ENCODE data around the gene LRMDA. TPM values are rescaled to one million over a fixed set of nuclear protein-coding genes. Genes with fewer than 3 reads are reported as not detected.

LRMDA gene
- total RNA-seq, 2 donors from 2014 or later: not detected

DNA sequence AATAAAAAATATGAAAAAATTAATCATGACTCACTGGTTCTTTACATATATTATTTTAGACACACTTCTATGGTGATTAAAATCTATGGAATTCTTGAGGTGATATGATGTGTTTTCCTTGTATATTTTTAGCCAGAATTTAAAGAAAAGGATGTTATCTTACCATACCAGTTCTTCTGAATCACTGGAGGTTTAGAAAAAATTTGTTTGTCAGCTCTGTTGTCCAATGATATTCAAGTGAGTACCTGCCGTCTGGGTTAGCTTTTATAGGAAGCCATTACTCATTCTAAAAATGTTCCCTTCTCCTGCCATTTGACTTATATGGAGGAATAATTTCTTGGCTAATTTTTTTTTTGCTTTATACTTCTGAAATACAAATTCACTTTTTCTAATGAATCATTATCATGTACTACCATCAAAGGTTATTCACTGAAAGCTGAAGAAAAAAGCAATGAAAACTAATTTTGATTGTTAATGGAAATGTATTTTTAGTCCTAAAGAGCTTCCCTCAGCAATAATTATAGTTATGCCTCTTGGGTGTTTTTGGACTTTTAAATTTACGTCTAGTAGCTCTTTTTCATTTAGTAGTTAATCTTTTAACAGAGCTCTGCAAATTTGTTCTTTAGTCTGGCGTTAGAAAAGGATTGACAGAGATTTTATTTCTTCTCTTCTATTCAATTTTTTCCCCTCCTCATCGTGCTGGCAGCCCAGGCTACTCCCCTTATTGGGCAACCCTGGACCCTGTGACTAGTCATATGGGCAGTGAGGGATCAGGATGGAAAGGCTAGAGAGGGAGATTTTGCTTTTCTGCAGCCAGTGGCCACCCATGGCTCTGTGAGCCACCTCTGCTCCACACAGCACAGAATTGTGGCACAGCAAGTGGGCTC lies 434.2 kb downstream of the LRMDA start:
- Mint-ChIP-seq H3K27ac (no peak overlapping the region), H3K36me3 (no peaks in the 10 kb centered on the region), H3K9me3 (no peaks in the 10 kb centered on the region)
- no peak for ATAC-seq
- DNase-seq (ENCODE audit: low spot score in 2 of 2): no peak

- Mint-ChIP-seq H3K36me3 (no peaks in the 10 kb centered on the region), H3K27ac (no peak overlapping the region), H3K9me3 (no peaks in the 10 kb centered on the region)
- DNase-seq (ENCODE audit: low spot score in 2 of 2): no peak
- ATAC-seq: no peak
These were observed 434.8 kb downstream of the LRMDA start for GRCh38 chr10:75866300-75866625.

DNA sequence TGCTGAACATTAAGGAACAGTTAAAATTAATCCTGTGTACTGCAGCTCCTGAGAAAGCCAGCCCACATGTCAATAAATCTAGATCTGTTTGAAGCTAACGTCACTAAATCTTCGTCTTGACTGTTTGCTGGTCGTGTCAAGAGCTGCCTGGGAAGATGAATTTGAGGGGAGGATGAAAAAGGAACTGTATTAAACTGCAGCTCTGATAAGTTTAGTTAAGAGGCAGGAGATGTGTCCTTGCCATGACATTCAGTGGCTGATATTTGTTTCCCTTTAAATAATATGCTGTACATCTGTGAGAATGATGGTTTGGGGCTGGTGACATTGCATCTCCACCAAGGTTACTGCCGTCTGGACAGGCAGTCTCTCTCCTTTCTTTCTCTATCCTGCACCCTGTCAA lies 435.3 kb downstream of the LRMDA start:
- DNase-seq (ENCODE audit: low spot score in 2 of 2) (no peak), ATAC-seq (no peak)
- H3K36me3 Mint-ChIP-seq: no peaks in the 10 kb centered on the region

DNA sequence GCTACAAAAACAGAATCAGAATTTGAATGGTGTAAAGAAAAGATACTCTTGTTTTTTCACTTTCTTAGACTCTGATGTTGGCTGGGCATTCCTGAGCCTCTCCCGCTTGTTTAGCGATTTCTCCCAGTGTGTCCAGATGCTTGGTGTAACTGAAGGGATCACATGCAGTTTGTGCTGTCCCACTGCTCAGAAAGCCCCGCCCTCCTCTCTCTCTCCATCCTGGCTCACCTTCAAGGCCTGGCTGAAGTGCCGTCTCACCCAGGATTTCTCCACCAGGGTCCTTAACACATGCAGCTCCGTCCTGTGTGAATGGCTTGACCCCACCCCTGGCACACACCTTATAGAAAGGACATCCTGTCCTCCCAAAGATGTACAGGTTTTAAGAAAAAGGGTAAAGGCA lies 437.1 kb downstream of the LRMDA start:
- Mint-ChIP-seq H3K27ac (no peak overlapping the region), H3K9me3 (no peaks in the 10 kb centered on the region), H3K36me3 (no peaks in the 10 kb centered on the region)
- no peak for DNase-seq (ENCODE audit: low spot score in 2 of 2)
- ATAC-seq: no peak

More for the DNA sequence above, 435.3 kb downstream of the LRMDA start:
- H3K27ac Mint-ChIP-seq: no peak overlapping the region
- no peaks in the 10 kb centered on the region for H3K9me3 Mint-ChIP-seq

DNA sequence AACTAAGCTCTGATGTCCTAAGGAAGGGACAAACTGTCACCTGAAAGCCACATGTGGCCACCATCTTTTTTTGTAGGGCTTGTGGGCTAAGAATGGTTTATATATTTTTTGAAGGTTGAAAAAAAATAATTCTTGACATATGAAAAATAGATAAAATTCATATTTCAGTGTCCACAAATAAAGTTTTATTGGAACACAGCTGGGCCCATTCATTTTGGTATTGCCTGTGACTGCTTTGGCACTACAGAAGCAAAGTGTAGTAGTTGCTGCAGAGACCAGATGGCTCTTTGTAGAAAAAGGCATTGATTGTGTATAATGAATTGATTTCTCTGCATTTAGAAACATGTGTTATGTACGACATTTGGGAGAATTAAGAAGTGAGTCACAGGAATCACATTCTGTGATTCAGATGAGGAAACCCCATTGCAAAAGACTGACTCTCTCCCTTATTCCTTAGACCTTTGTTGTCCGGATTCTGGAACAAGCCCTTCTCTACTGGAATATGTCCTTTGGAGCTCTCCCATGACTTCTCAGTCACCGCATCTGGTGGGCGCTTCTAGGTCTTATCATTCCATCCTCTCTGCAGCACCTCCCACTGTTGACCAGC lies 438.7 kb downstream of the LRMDA start:
- H3K27ac Mint-ChIP-seq: no peak overlapping the region
- no peak for ATAC-seq
- H3K36me3 Mint-ChIP-seq: no peaks in the 10 kb centered on the region
- no peak for DNase-seq (ENCODE audit: low spot score in 2 of 2)
- H3K9me3 Mint-ChIP-seq: no peaks in the 10 kb centered on the region

DNA sequence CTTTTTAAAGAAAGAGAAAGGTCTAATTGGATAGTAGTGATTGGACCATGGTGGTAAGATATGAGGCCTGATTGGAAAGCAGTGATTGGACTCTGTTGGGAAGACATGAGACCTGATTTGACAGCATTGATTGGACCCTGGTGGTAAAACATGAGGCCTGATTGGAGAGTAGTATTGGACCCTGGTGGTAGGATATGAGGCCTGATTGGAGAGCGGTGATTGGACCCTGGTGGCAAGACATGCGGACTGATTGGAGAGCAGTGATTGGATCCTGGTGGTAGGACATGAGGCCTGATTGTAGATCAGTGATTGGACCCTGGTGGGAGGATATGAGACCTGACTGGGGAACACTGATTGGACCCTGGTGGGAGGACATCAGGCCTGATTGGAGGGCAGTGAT lies 444.3 kb downstream of the LRMDA start:
- Mint-ChIP-seq H3K36me3 (no peaks in the 10 kb centered on the region), H3K27ac (no peak overlapping the region), H3K9me3 (no peaks in the 10 kb centered on the region)
- ATAC-seq (no peak), DNase-seq (ENCODE audit: low spot score in 2 of 2) (no peak)

DNA sequence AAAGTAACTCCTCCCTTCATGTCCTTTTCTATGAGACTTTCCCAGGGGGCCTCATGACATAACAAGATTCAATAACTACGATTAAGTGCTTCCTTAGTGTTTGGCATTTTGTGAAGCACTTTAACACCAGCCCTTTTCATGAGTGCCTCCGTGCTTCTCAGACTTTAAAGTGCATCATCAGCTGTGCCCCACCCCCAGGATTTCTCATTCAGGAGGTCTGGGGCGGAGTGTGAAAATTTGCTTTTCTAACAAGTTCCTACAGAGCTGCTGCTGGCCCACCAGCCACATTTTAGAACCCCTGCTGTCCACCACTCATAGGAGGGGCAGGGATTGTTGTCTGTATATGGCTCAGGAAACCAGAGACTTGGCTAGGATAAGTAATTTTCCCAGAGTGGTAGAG lies 445.3 kb downstream of the LRMDA start:
- no peaks in the 10 kb centered on the region for H3K9me3 Mint-ChIP-seq
- H3K36me3 Mint-ChIP-seq: no peaks in the 10 kb centered on the region
- ATAC-seq: no peak
- H3K27ac Mint-ChIP-seq: no peak overlapping the region
- DNase-seq (ENCODE audit: low spot score in 2 of 2): no peak

DNA sequence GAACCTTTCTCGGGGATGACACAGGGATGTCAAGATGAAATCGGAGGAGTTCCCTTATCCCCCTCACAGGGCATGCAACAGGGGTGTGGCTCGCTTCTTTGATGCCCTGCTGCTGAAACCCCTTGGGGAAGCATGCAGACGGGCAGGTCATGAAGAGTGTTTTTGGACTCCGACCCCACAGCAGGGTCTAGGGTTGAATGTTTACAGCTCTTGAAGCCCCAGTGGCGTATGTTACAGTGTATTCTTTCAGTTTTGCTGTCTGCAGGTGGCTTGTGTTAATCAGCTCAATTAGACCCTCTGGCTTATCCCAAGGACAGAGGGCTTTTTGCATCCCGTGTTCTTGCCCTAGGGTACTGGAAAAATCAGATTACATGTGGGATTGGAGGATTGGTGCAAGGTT lies 446.5 kb downstream of the LRMDA start:
- Mint-ChIP-seq H3K27ac (no peak overlapping the region), H3K36me3 (no peaks in the 10 kb centered on the region), H3K9me3 (no peaks in the 10 kb centered on the region)
- ATAC-seq (no peak), DNase-seq (ENCODE audit: low spot score in 2 of 2) (no peak)

- H3K36me3 Mint-ChIP-seq: no peaks in the 10 kb centered on the region
- ATAC-seq (no peak), DNase-seq (ENCODE audit: low spot score in 2 of 2) (no peak)
These were observed 447.2 kb downstream of the LRMDA start for GRCh38 chr10:75878586-75878985.

GRCh38 chr10:75880031-75880775 lies 448.8 kb downstream of the LRMDA start:
- no peak for ATAC-seq
- DNase-seq (ENCODE audit: low spot score in 2 of 2): no peak
- H3K36me3 Mint-ChIP-seq: no peaks in the 10 kb centered on the region
- no peaks in the 10 kb centered on the region for H3K9me3 Mint-ChIP-seq
- H3K27ac Mint-ChIP-seq: no peak overlapping the region

More at GRCh38 chr10:75878586-75878985, 447.2 kb downstream of the LRMDA start:
- no peak overlapping the region for H3K27ac Mint-ChIP-seq
- H3K9me3 Mint-ChIP-seq: no peaks in the 10 kb centered on the region

- no peak overlapping the region for H3K27ac Mint-ChIP-seq
- H3K9me3 Mint-ChIP-seq: peaks cover 0 to 3% of the 10 kb centered on the region in 2 donors
- DNase-seq (ENCODE audit: low spot score in 2 of 2): no peak
- ATAC-seq: no peak
- no peaks in the 10 kb centered on the region for H3K36me3 Mint-ChIP-seq
These were observed 452.0 kb downstream of the LRMDA start for GRCh38 chr10:75883081-75884072.

DNA sequence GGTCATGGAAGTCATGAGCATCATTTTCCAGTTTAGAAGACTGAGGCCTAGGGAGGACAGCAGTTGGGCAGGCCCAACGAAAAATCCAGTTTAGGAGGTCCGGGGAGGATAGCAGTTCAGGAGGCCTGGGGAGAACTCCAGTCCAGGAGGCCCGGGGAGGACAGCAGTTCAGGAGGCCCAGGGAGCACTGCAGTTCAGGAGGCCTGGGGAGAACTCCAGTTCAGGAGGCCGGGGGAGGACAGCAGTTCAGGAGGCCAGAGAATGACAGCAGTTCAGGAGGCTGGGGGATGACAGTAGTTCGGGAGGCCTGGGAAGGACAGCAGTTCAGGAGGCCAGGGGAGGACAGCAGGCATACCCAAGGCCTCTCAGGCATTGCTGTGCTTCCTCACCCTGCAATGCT lies 453.4 kb downstream of the LRMDA start:
- H3K9me3 Mint-ChIP-seq: peaks cover 0 to 3% of the 10 kb centered on the region in 2 donors
- H3K36me3 Mint-ChIP-seq: no peaks in the 10 kb centered on the region
- ATAC-seq (no peak), DNase-seq (ENCODE audit: low spot score in 2 of 2) (no peak)
- H3K27ac Mint-ChIP-seq: no peak overlapping the region

- ATAC-seq (no peak), DNase-seq (ENCODE audit: low spot score in 2 of 2) (no peak)
- Mint-ChIP-seq H3K36me3 (no peaks in the 10 kb centered on the region), H3K9me3 (peaks cover 0 to 9% of the 10 kb centered on the region in 2 donors), H3K27ac (no peak overlapping the region)
These were observed 455.9 kb downstream of the LRMDA start for GRCh38 chr10:75887369-75887768.

- H3K9me3 Mint-ChIP-seq: peaks cover 0 to 9% of the 10 kb centered on the region in 2 donors
- DNase-seq (ENCODE audit: low spot score in 2 of 2) (no peak), ATAC-seq (no peak)
- H3K27ac Mint-ChIP-seq: no peak overlapping the region
- no peaks in the 10 kb centered on the region for H3K36me3 Mint-ChIP-seq
These were observed 456.7 kb downstream of the LRMDA start for GRCh38 chr10:75887992-75888680.

- peaks cover 0 to 9% of the 10 kb centered on the region in 2 donors for H3K9me3 Mint-ChIP-seq
- ATAC-seq (no peak), DNase-seq (ENCODE audit: low spot score in 2 of 2) (no peak)
- H3K36me3 Mint-ChIP-seq: no peaks in the 10 kb centered on the region
- H3K27ac Mint-ChIP-seq: no peak overlapping the region
These were observed 457.6 kb downstream of the LRMDA start for GRCh38 chr10:75889051-75889450.

GRCh38 chr10:75894761-75895160 lies 463.3 kb downstream of the LRMDA start:
- no peak overlapping the region for H3K27ac Mint-ChIP-seq
- ATAC-seq: no peak
- DNase-seq (ENCODE audit: low spot score in 2 of 2): no peak
- H3K36me3 Mint-ChIP-seq: no peaks in the 10 kb centered on the region
- peaks cover 0 to 6% of the 10 kb centered on the region in 2 donors for H3K9me3 Mint-ChIP-seq
